B cell (primary cell): ENCODE results near the gene PTTG2. TPM values are rescaled to one million over a fixed set of nuclear protein-coding genes. Genes with fewer than 3 reads are reported as not detected.

Source experiments
- ATAC-seq: fragments of 200-7000 bp; cut with Tn5 transposase; one replicate; pipeline ENCODE4 v1.10.0; 2021; ENCODE audit warnings: low read depth, mild to moderate bottlenecking, moderate number of reproducible peaks, moderate library complexity
- CTCF ChIA-PET: fragments of 350-600 bp; sonication (Branson Sonifier 250); formaldehyde crosslinking; loops from one replicate; lab custom pipeline; 2021; ENCODE audit warnings: antibody characterized with exemption, inconsistent platforms; lab: Charles Lee
- POLR2A ChIA-PET: fragments of 350-600 bp; sonication (Branson Sonifier 250); formaldehyde crosslinking; loops from one replicate; lab custom pipeline; 2021; ENCODE audit warnings: antibody characterized with exemption; lab: Charles Lee
- DNase-seq: peaks from one replicate; pipeline ENCODE4 v3.0.0; 2013
- H2AFZ ChIP-seq: 2 replicates; pipeline ENCODE4 v1.6.1; 2012; ENCODE audit warnings: mild to moderate bottlenecking, low read depth, low read length; ENCODE audit not compliant: insufficient read depth, poor library complexity, severe bottlenecking
- H3K27ac ChIP-seq, 2 donors: 1 replicate in 1 of 2; 2 replicates in 1 of 2; pipeline ENCODE4 v1.5.1; 2012 to 2013; ENCODE audit warnings: low read length in 2 of 2, mild to moderate bottlenecking in 2 of 2, moderate library complexity in 1 of 2
- H3K27me3 ChIP-seq, 4 experiments: fragments of 200-600 bp in 1 of 4; sonication (generic) in 1 of 4; replicated peaks in 1 of 4; 1 replicate in 2 of 4; 2 replicates in 2 of 4; pipeline versions ENCODE4 v1.6.1 to v1.7.0; 2013 to 2016; ENCODE audit warnings: low read length in 3 of 4, mild to moderate bottlenecking in 2 of 4, mixed read lengths in 1 of 4, moderate library complexity in 1 of 4; ENCODE audit not compliant: insufficient read depth in 4 of 4, control insufficient read depth in 3 of 4; ENCODE audit errors: control extremely low read depth in 1 of 4
- H3K36me3 ChIP-seq, 2 experiments: replicated peaks in 1 of 2; 1 replicate in 1 of 2; 2 replicates in 1 of 2; pipeline versions ENCODE4 v1.6.1 to v1.7.1; 2013; ENCODE audit warnings: low read length in 1 of 2; ENCODE audit not compliant: insufficient read depth in 2 of 2, control insufficient read depth in 1 of 2; ENCODE audit errors: control extremely low read depth in 1 of 2, extremely low read depth in 1 of 2
- H3K4me1 ChIP-seq, 2 donors: fragments of 200-600 bp in 1 of 2; sonication (generic) in 1 of 2; 1 replicate in 1 of 2; 2 replicates in 1 of 2; pipeline versions ENCODE4 v1.5.1 to v1.6.1; 2013 to 2017; ENCODE audit warnings: low read length in 2 of 2; ENCODE audit not compliant: control insufficient read depth in 2 of 2, insufficient read depth in 2 of 2
- H3K4me2 ChIP-seq: replicated peaks from 2 replicates; pipeline ENCODE3; 2012; ENCODE audit warnings: mild to moderate bottlenecking, low read depth, low read length; ENCODE audit not compliant: poor library complexity, severe bottlenecking
- H3K4me3 ChIP-seq, 5 experiments: fragments of 200-600 bp in 1 of 5; sonication (generic) in 1 of 5; 1 replicate in 3 of 5; 2 replicates in 2 of 5; pipeline versions ENCODE4 v1.5.1 to v1.7.0; 2011 to 2016; ENCODE audit warnings: low read length in 4 of 5, mild to moderate bottlenecking in 4 of 5, low read depth in 2 of 5, control low read depth in 1 of 5, moderate library complexity in 1 of 5; ENCODE audit not compliant: insufficient read depth in 1 of 5; ENCODE audit errors: control extremely low read depth in 1 of 5, extremely low read depth in 1 of 5
- H3K79me2 ChIP-seq: fragments of 200-600 bp; sonication (generic); one replicate; pipeline ENCODE4 v1.6.0; 2016; ENCODE audit warnings: low read length; ENCODE audit not compliant: control insufficient read depth, insufficient read depth
- H3K9ac ChIP-seq: fragments of 200-600 bp; sonication (generic); 2 replicates; pipeline ENCODE4 v1.6.1; 2017; ENCODE audit warnings: mild to moderate bottlenecking, low read length, moderate library complexity
- H3K9me3 ChIP-seq, 3 donors: one replicate each; pipeline versions ENCODE4 v1.6.1 to v1.7.1; 2013; ENCODE audit warnings: low read length in 2 of 3; ENCODE audit not compliant: control insufficient read depth in 2 of 3, insufficient read depth in 1 of 3; ENCODE audit errors: control extremely low read depth in 1 of 3
- H4K20me1 ChIP-seq: 2 replicates; pipeline ENCODE4 v1.6.0; 2012; ENCODE audit warnings: mild to moderate bottlenecking, low read length; ENCODE audit not compliant: insufficient read depth, control insufficient read depth, poor library complexity, severe bottlenecking
- H3K27ac Mint-ChIP-seq: one replicate; pipeline ENCODE4 v1.8.0; 2021; ENCODE audit warnings: mixed read lengths
- H3K27me3 Mint-ChIP-seq: one replicate; pipeline ENCODE4 v1.8.0; 2021; ENCODE audit warnings: mixed read lengths
- H3K4me1 Mint-ChIP-seq: one replicate; pipeline ENCODE4 v1.8.0; 2021; ENCODE audit warnings: mixed read lengths
- H3K4me3 Mint-ChIP-seq: one replicate; pipeline ENCODE4 v1.8.0; 2021; ENCODE audit warnings: mixed read lengths
- H3K9me3 Mint-ChIP-seq: one replicate; pipeline ENCODE4 v1.8.0; 2022; ENCODE audit warnings: mixed read lengths; ENCODE audit not compliant: insufficient read depth
- CTCF ChIP-seq: fragments of 200-600 bp; IDR thresholded peaks from one replicate; pipeline ENCODE4 v1.8.0; 2022; ENCODE audit warnings: antibody characterized with exemption, mild to moderate bottlenecking
- EZH2 ChIP-seq: IDR thresholded peaks from 2 replicates; pipeline ENCODE4 v1.6.1; 2012; ENCODE audit warnings: borderline replicate concordance, low read depth, mild to moderate bottlenecking, moderate library complexity, low read length; ENCODE audit not compliant: insufficient read depth, poor library complexity, severe bottlenecking
- WGBS: methylation state at CpG from one replicate; pipeline ENCODE4 v1.1.5; 2013; ENCODE audit warnings: missing lambda C conversion rate; ENCODE audit not compliant: insufficient coverage; 5-methylcytosine and 5-hydroxymethylcytosine counted together
- intact Hi-C: fragments of 100-400 bp; cut with micrococcal nuclease; formaldehyde crosslinking; loops from one replicate; pipeline ENCODE4 v1.10.0; 2022
- polyA plus RNA-seq: library from polyadenylated mRNA; depleted of rRNA; stranded (reverse); fragments of >200 nt; gene quantifications from 2 replicates; pipeline ENCODE4 v1.2.3, GENCODE V29; 2012
- total RNA-seq, 2 donors: library from RNA; stranded (reverse); fragments of 120-200 nt in 1 of 2; gene quantifications; 1 replicate in 1 of 2; 2 replicates in 1 of 2; pipeline versions ENCODE4 v1.2.3 to v1.2.4, GENCODE V29; 2013 to 2022

Gene PTTG2
- total and polyA plus RNA-seq, 2 donors (not counting 1 experiment from before 2014, with no cell fraction given): 1.9 to 2.8 TPM

GRCh38 chr4:37951461-37952352 lies 8.5 kb upstream of the PTTG2 start:
- Histone ChIP-seq H3K4me3 (no peak overlapping the region), H3K4me2 (no peak overlapping the region), H3K4me1 (peaks cover 8 to 24% of the 10 kb centered on the region in 2 donors), H3K27ac (no peak overlapping the region), H3K9ac (no peak overlapping the region), H2AFZ (no peak overlapping the region), H3K36me3 (no peaks in the 10 kb centered on the region), H4K20me1 (peaks cover 42% of the 10 kb centered on the region), H3K9me3 (no peaks in the 10 kb centered on the region), H3K79me2 (peaks cover 48% of the 10 kb centered on the region), H3K27me3 (no peaks in the 10 kb centered on the region)
- ChIA-PET POLR2A (interaction anchor here (0.9 kb wide), 1 partner anchor 60 kb away, joined by 3 read pairs; no protein-coding TSS in a partner anchor), CTCF (interaction anchor here (1.0 to 1.1 kb wide), 2 partner anchors 10 to 83 kb away, joined by 3 to 5 read pairs; no protein-coding TSS in a partner anchor)
- no peak for ATAC-seq
- TF ChIP-seq EZH2: no peak
- TF ChIP-seq CTCF: no peak
- H3K4me3 Mint-ChIP-seq: no peak overlapping the region
- no peaks in the 10 kb centered on the region for H3K9me3 Mint-ChIP-seq
- no peaks in the 10 kb centered on the region for H3K27me3 Mint-ChIP-seq
- WGBS: 81% methylated on average over 5 of the region's 10 CpGs
- peaks cover 25% of the 10 kb centered on the region for H3K4me1 Mint-ChIP-seq
- DNase-seq: no peak
- intact Hi-C loops: no loop called here
- H3K27ac Mint-ChIP-seq: no peak overlapping the region

- no peak overlapping the region for H3K4me3 Mint-ChIP-seq
- H3K27ac ChIP-seq: no peak overlapping the region
- H3K9ac ChIP-seq: no peak overlapping the region
- peaks cover 55% of the 10 kb centered on the region for H3K79me2 ChIP-seq
- no peak for TF ChIP-seq CTCF
- no peak for TF ChIP-seq EZH2
- H3K9me3 Mint-ChIP-seq: no peaks in the 10 kb centered on the region
- H3K4me1 ChIP-seq: peaks cover 4 to 19% of the 10 kb centered on the region in 2 donors
- peaks cover 30% of the 10 kb centered on the region for H4K20me1 ChIP-seq
- no peak overlapping the region for H3K4me2 ChIP-seq
- ATAC-seq (no peak), DNase-seq (no peak)
- ChIA-PET CTCF (interaction anchor here (1.6 kb wide), 1 partner anchor 18 kb away, joined by 4 read pairs; no protein-coding TSS in a partner anchor), POLR2A (no interaction called here)
- H3K9me3 ChIP-seq: no peaks in the 10 kb centered on the region
- no peaks in the 10 kb centered on the region for H3K27me3 Mint-ChIP-seq
- intact Hi-C loops: no loop called here
- no CpG with 5 or more reads among the region's 1 CpG for WGBS
- no peak overlapping the region for H3K4me3 ChIP-seq
- H3K36me3 ChIP-seq: no peaks in the 10 kb centered on the region
- peaks cover 18% of the 10 kb centered on the region for H3K4me1 Mint-ChIP-seq
- H3K27ac Mint-ChIP-seq: no peak overlapping the region
- H2AFZ ChIP-seq: no peak overlapping the region
- no peaks in the 10 kb centered on the region for H3K27me3 ChIP-seq
Observed at GRCh38 chr4:37953156-37953555, 7.0 kb upstream of the PTTG2 start.
